ENCODE results near the gene KIAA0825.

KIAA0825 gene

DNA sequence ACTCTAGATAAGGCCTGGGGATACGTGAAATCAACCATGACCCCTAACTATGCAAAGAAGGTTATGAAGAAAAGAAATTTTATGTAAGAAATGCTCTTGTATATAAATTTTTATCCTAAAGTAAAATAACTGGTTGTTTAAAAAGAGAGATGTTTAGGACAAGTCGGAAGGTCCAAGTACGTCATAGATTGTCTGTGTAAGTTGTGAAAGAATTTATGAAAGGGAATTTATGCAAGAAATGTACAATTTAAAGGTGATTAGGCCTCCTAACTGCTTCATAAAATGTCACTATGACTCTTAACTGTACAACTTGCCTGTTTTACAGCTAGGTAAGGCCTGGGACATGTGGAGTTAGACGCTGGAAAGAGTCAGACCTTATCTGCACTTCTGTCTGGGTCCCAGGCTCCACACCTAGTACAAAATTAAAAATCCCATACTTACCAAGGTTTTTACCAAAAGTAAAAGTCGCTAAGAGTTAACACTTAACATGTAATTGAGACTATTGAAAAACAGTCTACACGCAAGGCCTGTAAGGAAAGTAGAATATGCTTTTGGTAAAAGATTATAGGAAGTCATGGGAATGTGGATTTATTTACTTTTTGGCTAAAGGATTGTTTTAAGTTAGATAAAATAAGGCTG, 77.4 kb downstream of the KIAA0825 start:
- no peak for TF ChIP-seq CTCF (IDR thresholded peaks at IDR 0.05; ENCODE audit: low read depth, low read length)
- TF ChIP-seq EZH2phosphoT487 (IDR thresholded peaks at IDR 0.05; ENCODE audit: low read depth) = no peak
- Histone ChIP-seq H3K4me2 (ENCODE audit: low read length) (no peak overlapping the region), H3K36me3 (replicated peaks; ENCODE audit: low read depth, low read length) (no peaks in the 10 kb centered on the region), H3K9me3 (ENCODE audit: insufficient read depth, low read length) (peaks cover 4% of the 10 kb centered on the region; the same call in 1 of the 2 replicates), H3K79me2 (ENCODE audit: low read length) (no peaks in the 10 kb centered on the region), H3K9ac (ENCODE audit: low read length) (no peak overlapping the region), H3K27ac (ENCODE audit: low read length) (no peak overlapping the region), H3K4me1 (ENCODE audit: low read length) (no peaks in the 10 kb centered on the region), H4K20me1 (ENCODE audit: insufficient read depth, low read length) (no peaks in the 10 kb centered on the region), H3K4me3 (ENCODE audit: low read length) (no peak overlapping the region), H3K27me3 (ENCODE audit: low read depth, low read length) (no peaks in the 10 kb centered on the region), H2AFZ (ENCODE audit: low read depth, low read length) (no peak overlapping the region)

- Histone ChIP-seq H3K9ac (ENCODE audit: low read length) (no peak overlapping the region), H2AFZ (ENCODE audit: low read depth, low read length) (no peak overlapping the region), H3K36me3 (replicated peaks; ENCODE audit: low read depth, low read length) (no peaks in the 10 kb centered on the region), H3K79me2 (ENCODE audit: low read length) (no peaks in the 10 kb centered on the region), H3K9me3 (ENCODE audit: insufficient read depth, low read length) (peaks cover 4% of the 10 kb centered on the region; the same call in 1 of the 2 replicates), H3K4me1 (ENCODE audit: low read length) (no peaks in the 10 kb centered on the region), H4K20me1 (ENCODE audit: insufficient read depth, low read length) (no peaks in the 10 kb centered on the region), H3K27ac (ENCODE audit: low read length) (no peak overlapping the region), H3K27me3 (ENCODE audit: low read depth, low read length) (no peaks in the 10 kb centered on the region), H3K4me2 (ENCODE audit: low read length) (no peak overlapping the region), H3K4me3 (ENCODE audit: low read length) (no peak overlapping the region)
- no peak for TF ChIP-seq CTCF (IDR thresholded peaks at IDR 0.05; ENCODE audit: low read depth, low read length)
- TF ChIP-seq EZH2phosphoT487 (IDR thresholded peaks at IDR 0.05; ENCODE audit: low read depth) = no peak
These were observed 80.1 kb downstream of the KIAA0825 start for GRCh38 chr5:94538260-94538659.

GRCh38 chr5:94526706-94527105, 91.7 kb downstream of the KIAA0825 start:
- H3K79me2 ChIP-seq (ENCODE audit: low read length) = no peaks in the 10 kb centered on the region
- no peaks in the 10 kb centered on the region for H3K9me3 ChIP-seq (ENCODE audit: insufficient read depth, low read length)
- no peaks in the 10 kb centered on the region for H3K36me3 ChIP-seq (replicated peaks; ENCODE audit: low read depth, low read length)
- no peaks in the 10 kb centered on the region for H3K4me1 ChIP-seq (ENCODE audit: low read length)
- H3K4me3 ChIP-seq (ENCODE audit: low read length) = no peak overlapping the region
- no peak overlapping the region for H3K27ac ChIP-seq (ENCODE audit: low read length)
- no peak for TF ChIP-seq CTCF (IDR thresholded peaks at IDR 0.05; ENCODE audit: low read depth, low read length)
- TF ChIP-seq EZH2phosphoT487 (IDR thresholded peaks at IDR 0.05; ENCODE audit: low read depth) = no peak
- H3K27me3 ChIP-seq (ENCODE audit: low read depth, low read length) = no peaks in the 10 kb centered on the region
- H3K9ac ChIP-seq (ENCODE audit: low read length) = no peak overlapping the region
- no peak overlapping the region for H3K4me2 ChIP-seq (ENCODE audit: low read length)
- no peak overlapping the region for H2AFZ ChIP-seq (ENCODE audit: low read depth, low read length)
- H4K20me1 ChIP-seq (ENCODE audit: insufficient read depth, low read length) = no peaks in the 10 kb centered on the region

GRCh38 chr5:94524841-94525697, 93.3 kb downstream of the KIAA0825 start:
- TF ChIP-seq CTCF (IDR thresholded peaks at IDR 0.05; ENCODE audit: low read depth, low read length) (peak; percentile 65), EZH2phosphoT487 (IDR thresholded peaks at IDR 0.05; ENCODE audit: low read depth) (no peak)
- H3K27ac ChIP-seq (ENCODE audit: low read length) = no peak overlapping the region
- no peak overlapping the region for H3K9ac ChIP-seq (ENCODE audit: low read length)
- H2AFZ ChIP-seq (ENCODE audit: low read depth, low read length) = no peak overlapping the region
- H3K27me3 ChIP-seq (ENCODE audit: low read depth, low read length) = no peaks in the 10 kb centered on the region
- H3K9me3 ChIP-seq (ENCODE audit: insufficient read depth, low read length) = no peaks in the 10 kb centered on the region
- no peaks in the 10 kb centered on the region for H3K79me2 ChIP-seq (ENCODE audit: low read length)
- H3K4me2 ChIP-seq (ENCODE audit: low read length) = no peak overlapping the region
- H3K36me3 ChIP-seq (replicated peaks; ENCODE audit: low read depth, low read length) = no peaks in the 10 kb centered on the region
- H3K4me3 ChIP-seq (ENCODE audit: low read length) = no peak overlapping the region
- no peaks in the 10 kb centered on the region for H3K4me1 ChIP-seq (ENCODE audit: low read length)
- H4K20me1 ChIP-seq (ENCODE audit: insufficient read depth, low read length) = no peaks in the 10 kb centered on the region
